GM23338 (cell line): ENCODE results near the gene METRNL. TPM values are rescaled to one million over a fixed set of nuclear protein-coding genes. Genes with fewer than 3 reads are reported as not detected.

Experiments
- ATAC-seq: fragments of 200-7000 bp; cut with Tn5 transposase; 3 replicates; pipeline ENCODE4 v1.9.1; 2020
- DNase-seq: peaks from one replicate; pipeline ENCODE4 v3.0.0-alpha.2; 2015; ENCODE audit warnings: low spot score
- H2AFZ ChIP-seq: fragments of 200-600 bp; sonication (generic); 2 replicates; pipeline ENCODE4 v1.8.0; 2016; ENCODE audit warnings: antibody characterized with exemption, mild to moderate bottlenecking, moderate library complexity
- H3F3A ChIP-seq: fragments of 200-600 bp; sonication (generic); replicated peaks from 2 replicates; pipeline ENCODE4 v1.8.0; 2017; ENCODE audit warnings: antibody characterized with exemption, mixed run types, low read depth
- H3K27ac ChIP-seq: fragments of 200-600 bp; sonication (generic); 2 replicates; pipeline ENCODE4 v1.6.1; 2016; ENCODE audit warnings: low read depth
- H3K27me3 ChIP-seq: fragments of 200-600 bp; sonication (generic); 2 replicates; pipeline ENCODE4 v1.8.0; 2016; ENCODE audit warnings: mild to moderate bottlenecking, mixed run types, moderate library complexity; ENCODE audit not compliant: insufficient read depth
- H3K36me3 ChIP-seq: fragments of 200-600 bp; sonication (generic); 2 replicates; pipeline ENCODE4 v1.8.0; 2016; ENCODE audit warnings: mild to moderate bottlenecking; ENCODE audit not compliant: insufficient read depth
- H3K4me1 ChIP-seq: fragments of 200-600 bp; sonication (generic); 2 replicates; pipeline ENCODE4 v1.8.0; 2016; ENCODE audit warnings: mild to moderate bottlenecking, moderate library complexity; ENCODE audit not compliant: insufficient read depth
- H3K4me2 ChIP-seq: fragments of 200-600 bp; sonication (generic); 2 replicates; pipeline ENCODE4 v1.7.1; 2017; ENCODE audit warnings: mixed run types
- H3K4me3 ChIP-seq: fragments of 200-600 bp; sonication (generic); 2 replicates; pipeline ENCODE4 v1.6.1; 2016; ENCODE audit warnings: mixed run types
- H3K79me2 ChIP-seq: fragments of 200-600 bp; sonication (generic); replicated peaks from 2 replicates; pipeline ENCODE4 v1.8.0; 2017; ENCODE audit warnings: mild to moderate bottlenecking; ENCODE audit not compliant: insufficient read depth
- H3K9me2 ChIP-seq: fragments of 200-600 bp; sonication (generic); 2 replicates; pipeline ENCODE4 v1.8.0; 2017; ENCODE audit not compliant: insufficient read depth
- H4K20me1 ChIP-seq: fragments of 200-600 bp; sonication (generic); replicated peaks from 2 replicates; pipeline ENCODE4 v1.8.0; 2017; ENCODE audit warnings: mild to moderate bottlenecking; ENCODE audit not compliant: insufficient read depth
- H3K27ac Mint-ChIP-seq: 2 replicates; pipeline ENCODE4 v1.8.0; 2020; ENCODE audit warnings: inconsistent platforms, mild to moderate bottlenecking, moderate library complexity, mixed read lengths
- H3K27me3 Mint-ChIP-seq: 3 replicates; pipeline ENCODE4 v1.8.0; 2022; ENCODE audit warnings: low read depth, mild to moderate bottlenecking, moderate library complexity, mixed read lengths, inconsistent platforms; ENCODE audit not compliant: insufficient read depth, poor library complexity
- H3K36me3 Mint-ChIP-seq: 3 replicates; pipeline ENCODE4 v1.8.0; 2021; ENCODE audit warnings: low read depth, mild to moderate bottlenecking, inconsistent platforms, moderate library complexity, mixed read lengths
- H3K4me1 Mint-ChIP-seq: 3 replicates; pipeline ENCODE4 v1.8.0; 2020; ENCODE audit warnings: mild to moderate bottlenecking, inconsistent platforms, mixed read lengths
- H3K4me3 Mint-ChIP-seq: 3 replicates; pipeline ENCODE4 v1.8.0; 2021; ENCODE audit warnings: moderate library complexity, mild to moderate bottlenecking, inconsistent platforms, mixed read lengths
- H3K9me3 Mint-ChIP-seq: 3 replicates; pipeline ENCODE4 v1.8.0; 2020; ENCODE audit warnings: moderate library complexity, mild to moderate bottlenecking, inconsistent platforms, mixed read lengths
- CREB1 ChIP-seq: fragments of 250-450 bp; sonication (Bioruptor Pico); IDR thresholded peaks from 2 replicates; pipeline ENCODE4 v1.5.0; 2020; ENCODE audit warnings: low read depth, mild to moderate bottlenecking, moderate library complexity
- CTCF ChIP-seq, 2 experiments: fragments of 200-600 bp in 1 of 2; sonication (generic) in 1 of 2; conservative IDR thresholded peaks; 2 replicates each; pipeline versions ENCODE4 v1.5.1 to v1.6.1; 2016 to 2017; ENCODE audit warnings: antibody characterized with exemption in 2 of 2, low read depth in 2 of 2, mild to moderate bottlenecking in 2 of 2, moderate library complexity in 1 of 2
- EZH2 ChIP-seq: fragments of 200-600 bp; sonication (generic); IDR thresholded peaks from one replicate; pipeline ENCODE4 v1.8.0; 2017; ENCODE audit warnings: antibody characterized with exemption, mild to moderate bottlenecking, low read depth; ENCODE audit not compliant: unreplicated experiment
- EZH2phosphoT487 ChIP-seq: fragments of 200-600 bp; sonication (generic); IDR thresholded peaks from one replicate; pipeline ENCODE4 v1.8.1; 2018; ENCODE audit warnings: antibody characterized with exemption; ENCODE audit not compliant: unreplicated experiment
- JUNB ChIP-seq: IDR thresholded peaks from one replicate; pipeline ENCODE4 v1.6.1; 2016; ENCODE audit warnings: antibody characterized with exemption; ENCODE audit not compliant: unreplicated experiment
- POLR2AphosphoS5 ChIP-seq: IDR thresholded peaks from 2 replicates; pipeline ENCODE4 v1.6.1; 2016; ENCODE audit warnings: antibody characterized with exemption, low read depth
- ZNF114 ChIP-seq: fragments of 250-450 bp; sonication (Bioruptor Pico); IDR thresholded peaks from 2 replicates; pipeline ENCODE4 v1.5.0; 2020; ENCODE audit warnings: mild to moderate bottlenecking, moderate library complexity
- polyA plus RNA-seq: library from polyadenylated mRNA; unstranded; fragments of >200 nt; fragmentation: Nextera tagmentation; extraction: Ambion mirVana; gene quantifications from 2 replicates; pipeline ENCODE4 v1.2.1, GENCODE V29; 2016
- total RNA-seq: library from RNA; depleted of rRNA; stranded (reverse); fragments of >200 nt; shearing (Covaris generic); gene quantifications from 2 replicates; pipeline ENCODE4 v1.2.3, GENCODE V29; 2014
- TF ChIP-seq, protein P1 (sequence below): IDR thresholded peaks from one replicate; pipeline ENCODE4 v1.6.1; 2018; ENCODE audit warnings: antibody characterized with exemption; ENCODE audit not compliant: unreplicated experiment
- TF ChIP-seq, protein P2 (sequence below): IDR thresholded peaks from 2 replicates; pipeline ENCODE4 v1.6.1; 2016; ENCODE audit warnings: antibody characterized with exemption
- TF ChIP-seq, protein P3 (sequence below): fragments of 250-450 bp; sonication (Bioruptor Pico); IDR thresholded peaks from 2 replicates; pipeline ENCODE4 v1.5.0; 2020; ENCODE audit warnings: mild to moderate bottlenecking, moderate library complexity

Gene METRNL
- total and polyA plus RNA-seq, 2 experiments from 2014 or later: 12.2 to 20.2 TPM

- H3K36me3 Mint-ChIP-seq: peaks cover 2% of the 10 kb centered on the region
- Histone ChIP-seq H3K4me3 (no peak overlapping the region), H3K27ac (no peak overlapping the region), H3F3A (no peaks in the 10 kb centered on the region), H3K4me2 (no peak overlapping the region), H3K4me1 (peaks cover 13% of the 10 kb centered on the region; the same call in 1 of the 2 replicates), H3K27me3 (no peaks in the 10 kb centered on the region), H2AFZ (no peak overlapping the region), H3K9me2 (no peaks in the 10 kb centered on the region), H3K36me3 (no peaks in the 10 kb centered on the region), H3K79me2 (no peaks in the 10 kb centered on the region), H4K20me1 (no peaks in the 10 kb centered on the region)
- H3K9me3 Mint-ChIP-seq: peaks cover 3% of the 10 kb centered on the region; the same call in 1 of the 3 replicates
- H3K4me1 Mint-ChIP-seq: peaks cover 12% of the 10 kb centered on the region; the same call in 2 of the 3 replicates
- H3K27me3 Mint-ChIP-seq: peaks cover 2% of the 10 kb centered on the region
- DNase-seq (no peak), ATAC-seq (peak; percentile 6; the same call in 1 of the 3 replicates)
- H3K4me3 Mint-ChIP-seq: no peak overlapping the region
- H3K27ac Mint-ChIP-seq: no peak overlapping the region
- TF ChIP-seq CREB1: no peak
- TF ChIP-seq CTCF (conservative IDR thresholded peaks at IDR 0.05; ENCODE audit: low read depth in 2 of 2): no peak
- TF ChIP-seq JUNB: no peak
- TF ChIP-seq, protein P1, sequence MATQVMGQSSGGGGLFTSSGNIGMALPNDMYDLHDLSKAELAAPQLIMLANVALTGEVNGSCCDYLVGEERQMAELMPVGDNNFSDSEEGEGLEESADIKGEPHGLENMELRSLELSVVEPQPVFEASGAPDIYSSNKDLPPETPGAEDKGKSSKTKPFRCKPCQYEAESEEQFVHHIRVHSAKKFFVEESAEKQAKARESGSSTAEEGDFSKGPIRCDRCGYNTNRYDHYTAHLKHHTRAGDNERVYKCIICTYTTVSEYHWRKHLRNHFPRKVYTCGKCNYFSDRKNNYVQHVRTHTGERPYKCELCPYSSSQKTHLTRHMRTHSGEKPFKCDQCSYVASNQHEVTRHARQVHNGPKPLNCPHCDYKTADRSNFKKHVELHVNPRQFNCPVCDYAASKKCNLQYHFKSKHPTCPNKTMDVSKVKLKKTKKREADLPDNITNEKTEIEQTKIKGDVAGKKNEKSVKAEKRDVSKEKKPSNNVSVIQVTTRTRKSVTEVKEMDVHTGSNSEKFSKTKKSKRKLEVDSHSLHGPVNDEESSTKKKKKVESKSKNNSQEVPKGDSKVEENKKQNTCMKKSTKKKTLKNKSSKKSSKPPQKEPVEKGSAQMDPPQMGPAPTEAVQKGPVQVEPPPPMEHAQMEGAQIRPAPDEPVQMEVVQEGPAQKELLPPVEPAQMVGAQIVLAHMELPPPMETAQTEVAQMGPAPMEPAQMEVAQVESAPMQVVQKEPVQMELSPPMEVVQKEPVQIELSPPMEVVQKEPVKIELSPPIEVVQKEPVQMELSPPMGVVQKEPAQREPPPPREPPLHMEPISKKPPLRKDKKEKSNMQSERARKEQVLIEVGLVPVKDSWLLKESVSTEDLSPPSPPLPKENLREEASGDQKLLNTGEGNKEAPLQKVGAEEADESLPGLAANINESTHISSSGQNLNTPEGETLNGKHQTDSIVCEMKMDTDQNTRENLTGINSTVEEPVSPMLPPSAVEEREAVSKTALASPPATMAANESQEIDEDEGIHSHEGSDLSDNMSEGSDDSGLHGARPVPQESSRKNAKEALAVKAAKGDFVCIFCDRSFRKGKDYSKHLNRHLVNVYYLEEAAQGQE: no peak
- TF ChIP-seq EZH2: no peak
- TF ChIP-seq ZNF114 (CRISPR knock-in tag): no peak
- no peak for TF ChIP-seq POLR2AphosphoS5
- TF ChIP-seq, protein P2, sequence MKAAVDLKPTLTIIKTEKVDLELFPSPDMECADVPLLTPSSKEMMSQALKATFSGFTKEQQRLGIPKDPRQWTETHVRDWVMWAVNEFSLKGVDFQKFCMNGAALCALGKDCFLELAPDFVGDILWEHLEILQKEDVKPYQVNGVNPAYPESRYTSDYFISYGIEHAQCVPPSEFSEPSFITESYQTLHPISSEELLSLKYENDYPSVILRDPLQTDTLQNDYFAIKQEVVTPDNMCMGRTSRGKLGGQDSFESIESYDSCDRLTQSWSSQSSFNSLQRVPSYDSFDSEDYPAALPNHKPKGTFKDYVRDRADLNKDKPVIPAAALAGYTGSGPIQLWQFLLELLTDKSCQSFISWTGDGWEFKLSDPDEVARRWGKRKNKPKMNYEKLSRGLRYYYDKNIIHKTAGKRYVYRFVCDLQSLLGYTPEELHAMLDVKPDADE: no peak
- TF ChIP-seq, protein P3, sequence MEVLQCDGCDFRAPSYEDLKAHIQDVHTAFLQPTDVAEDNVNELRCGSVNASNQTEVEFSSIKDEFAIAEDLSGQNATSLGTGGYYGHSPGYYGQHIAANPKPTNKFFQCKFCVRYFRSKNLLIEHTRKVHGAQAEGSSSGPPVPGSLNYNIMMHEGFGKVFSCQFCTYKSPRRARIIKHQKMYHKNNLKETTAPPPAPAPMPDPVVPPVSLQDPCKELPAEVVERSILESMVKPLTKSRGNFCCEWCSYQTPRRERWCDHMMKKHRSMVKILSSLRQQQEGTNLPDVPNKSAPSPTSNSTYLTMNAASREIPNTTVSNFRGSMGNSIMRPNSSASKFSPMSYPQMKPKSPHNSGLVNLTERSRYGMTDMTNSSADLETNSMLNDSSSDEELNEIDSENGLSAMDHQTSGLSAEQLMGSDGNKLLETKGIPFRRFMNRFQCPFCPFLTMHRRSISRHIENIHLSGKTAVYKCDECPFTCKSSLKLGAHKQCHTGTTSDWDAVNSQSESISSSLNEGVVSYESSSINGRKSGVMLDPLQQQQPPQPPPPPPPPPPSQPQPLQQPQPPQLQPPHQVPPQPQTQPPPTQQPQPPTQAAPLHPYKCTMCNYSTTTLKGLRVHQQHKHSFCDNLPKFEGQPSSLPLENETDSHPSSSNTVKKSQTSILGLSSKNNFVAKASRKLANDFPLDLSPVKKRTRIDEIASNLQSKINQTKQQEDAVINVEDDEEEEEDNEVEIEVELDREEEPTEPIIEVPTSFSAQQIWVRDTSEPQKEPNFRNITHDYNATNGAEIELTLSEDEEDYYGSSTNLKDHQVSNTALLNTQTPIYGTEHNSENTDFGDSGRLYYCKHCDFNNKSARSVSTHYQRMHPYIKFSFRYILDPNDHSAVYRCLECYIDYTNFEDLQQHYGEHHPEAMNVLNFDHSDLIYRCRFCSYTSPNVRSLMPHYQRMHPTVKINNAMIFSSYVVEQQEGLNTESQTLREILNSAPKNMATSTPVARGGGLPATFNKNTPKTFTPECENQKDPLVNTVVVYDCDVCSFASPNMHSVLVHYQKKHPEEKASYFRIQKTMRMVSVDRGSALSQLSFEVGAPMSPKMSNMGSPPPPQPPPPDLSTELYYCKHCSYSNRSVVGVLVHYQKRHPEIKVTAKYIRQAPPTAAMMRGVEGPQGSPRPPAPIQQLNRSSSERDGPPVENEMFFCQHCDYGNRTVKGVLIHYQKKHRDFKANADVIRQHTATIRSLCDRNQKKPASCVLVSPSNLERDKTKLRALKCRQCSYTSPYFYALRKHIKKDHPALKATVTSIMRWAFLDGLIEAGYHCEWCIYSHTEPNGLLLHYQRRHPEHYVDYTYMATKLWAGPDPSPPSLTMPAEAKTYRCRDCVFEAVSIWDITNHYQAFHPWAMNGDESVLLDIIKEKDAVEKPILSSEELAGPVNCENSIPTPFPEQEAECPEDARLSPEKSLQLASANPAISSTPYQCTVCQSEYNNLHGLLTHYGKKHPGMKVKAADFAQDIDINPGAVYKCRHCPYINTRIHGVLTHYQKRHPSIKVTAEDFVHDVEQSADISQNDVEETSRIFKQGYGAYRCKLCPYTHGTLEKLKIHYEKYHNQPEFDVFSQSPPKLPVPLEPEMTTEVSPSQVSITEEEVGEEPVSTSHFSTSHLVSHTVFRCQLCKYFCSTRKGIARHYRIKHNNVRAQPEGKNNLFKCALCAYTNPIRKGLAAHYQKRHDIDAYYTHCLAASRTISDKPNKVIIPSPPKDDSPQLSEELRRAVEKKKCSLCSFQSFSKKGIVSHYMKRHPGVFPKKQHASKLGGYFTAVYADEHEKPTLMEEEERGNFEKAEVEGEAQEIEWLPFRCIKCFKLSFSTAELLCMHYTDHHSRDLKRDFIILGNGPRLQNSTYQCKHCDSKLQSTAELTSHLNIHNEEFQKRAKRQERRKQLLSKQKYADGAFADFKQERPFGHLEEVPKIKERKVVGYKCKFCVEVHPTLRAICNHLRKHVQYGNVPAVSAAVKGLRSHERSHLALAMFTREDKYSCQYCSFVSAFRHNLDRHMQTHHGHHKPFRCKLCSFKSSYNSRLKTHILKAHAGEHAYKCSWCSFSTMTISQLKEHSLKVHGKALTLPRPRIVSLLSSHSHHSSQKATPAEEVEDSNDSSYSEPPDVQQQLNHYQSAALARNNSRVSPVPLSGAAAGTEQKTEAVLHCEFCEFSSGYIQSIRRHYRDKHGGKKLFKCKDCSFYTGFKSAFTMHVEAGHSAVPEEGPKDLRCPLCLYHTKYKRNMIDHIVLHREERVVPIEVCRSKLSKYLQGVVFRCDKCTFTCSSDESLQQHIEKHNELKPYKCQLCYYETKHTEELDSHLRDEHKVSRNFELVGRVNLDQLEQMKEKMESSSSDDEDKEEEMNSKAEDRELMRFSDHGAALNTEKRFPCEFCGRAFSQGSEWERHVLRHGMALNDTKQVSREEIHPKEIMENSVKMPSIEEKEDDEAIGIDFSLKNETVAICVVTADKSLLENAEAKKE (CRISPR knock-in tag): no peak
- no peak for TF ChIP-seq EZH2phosphoT487
These were observed 21.5 kb downstream of the METRNL start for GRCh38 chr17:83100853-83101391.
